Esophagus muscularis mucosa (tissue), 3 donors: ENCODE measurements around the gene MAD1L1.

Experiments
- EP300 ChIP-seq: sonication (generic); formaldehyde crosslinking; IDR thresholded peaks from one replicate; pipeline ENCODE4 v1.6.1; 2017; ENCODE audit warnings: antibody characterized with exemption
- TF ChIP-seq, protein P1 (sequence below), 3 experiments: fragments of 200-600 bp in 2 of 3; fragments of 450-650 bp in 1 of 3; sonication (generic) in 2 of 3; IDR thresholded peaks; one replicate each; pipeline ENCODE4 v1.5.1; 2017 to 2019; ENCODE audit warnings: antibody characterized with exemption in 3 of 3, mild to moderate bottlenecking in 2 of 3, moderate library complexity in 1 of 3

GRCh38 chr7:1850111-1850975 is 382.4 kb downstream of the MAD1L1 start:
- TF ChIP-seq, protein P1, sequence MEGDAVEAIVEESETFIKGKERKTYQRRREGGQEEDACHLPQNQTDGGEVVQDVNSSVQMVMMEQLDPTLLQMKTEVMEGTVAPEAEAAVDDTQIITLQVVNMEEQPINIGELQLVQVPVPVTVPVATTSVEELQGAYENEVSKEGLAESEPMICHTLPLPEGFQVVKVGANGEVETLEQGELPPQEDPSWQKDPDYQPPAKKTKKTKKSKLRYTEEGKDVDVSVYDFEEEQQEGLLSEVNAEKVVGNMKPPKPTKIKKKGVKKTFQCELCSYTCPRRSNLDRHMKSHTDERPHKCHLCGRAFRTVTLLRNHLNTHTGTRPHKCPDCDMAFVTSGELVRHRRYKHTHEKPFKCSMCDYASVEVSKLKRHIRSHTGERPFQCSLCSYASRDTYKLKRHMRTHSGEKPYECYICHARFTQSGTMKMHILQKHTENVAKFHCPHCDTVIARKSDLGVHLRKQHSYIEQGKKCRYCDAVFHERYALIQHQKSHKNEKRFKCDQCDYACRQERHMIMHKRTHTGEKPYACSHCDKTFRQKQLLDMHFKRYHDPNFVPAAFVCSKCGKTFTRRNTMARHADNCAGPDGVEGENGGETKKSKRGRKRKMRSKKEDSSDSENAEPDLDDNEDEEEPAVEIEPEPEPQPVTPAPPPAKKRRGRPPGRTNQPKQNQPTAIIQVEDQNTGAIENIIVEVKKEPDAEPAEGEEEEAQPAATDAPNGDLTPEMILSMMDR (IDR thresholded peaks at IDR 0.05), result no peak
- no peak for TF ChIP-seq EP300
